Measurements from ENCODE around the gene PLCD4.

PLCD4 gene

GRCh38 chr2:218642121-218642656, 34.5 kb downstream of the PLCD4 start:
- H3K9me2 ChIP-seq (ENCODE audit: low read depth, low read length), result no peaks in the 10 kb centered on the region
- no peak overlapping the region for H3K9ac ChIP-seq (ENCODE audit: low read length)
- peaks cover 94% of the 10 kb centered on the region for H3K36me3 ChIP-seq (ENCODE audit: insufficient read depth, low read length)
- H3K27ac ChIP-seq (ENCODE audit: low read depth, low read length, poor library complexity, severe bottlenecking), result no peak overlapping the region
- H3K4me2 ChIP-seq (ENCODE audit: low read length), result no peak overlapping the region
- H4K20me1 ChIP-seq (ENCODE audit: insufficient read depth, low read length), result no peaks in the 10 kb centered on the region
- H3K27me3 ChIP-seq (ENCODE audit: insufficient read depth, low read length), result no peaks in the 10 kb centered on the region
- no peaks in the 10 kb centered on the region for H3K9me3 ChIP-seq (ENCODE audit: low read length)
- no peaks in the 10 kb centered on the region for H3F3A ChIP-seq (ENCODE audit: insufficient read depth, low read length)
- no peaks in the 10 kb centered on the region for H3K4me1 ChIP-seq (ENCODE audit: insufficient read depth, low read length, severe bottlenecking)
- no peaks in the 10 kb centered on the region for H3K79me2 ChIP-seq (ENCODE audit: insufficient read depth, low read length)
- H2AFZ ChIP-seq (ENCODE audit: low read length), result no peak overlapping the region
- no peak overlapping the region for H3K4me3 ChIP-seq (ENCODE audit: low read depth, low read length, poor library complexity, severe bottlenecking)
- TF ChIP-seq EZH2 (IDR thresholded peaks at IDR 0.05; ENCODE audit: borderline replicate concordance, low read length) (no peak), CTCF (IDR thresholded peaks at IDR 0.05; ENCODE audit: low read length) (no peak)

GRCh38 chr2:218642786-218643185, 35.1 kb downstream of the PLCD4 start:
- H2AFZ ChIP-seq (ENCODE audit: low read length), result no peak overlapping the region
- H3K9me2 ChIP-seq (ENCODE audit: low read depth, low read length), result no peaks in the 10 kb centered on the region
- no peaks in the 10 kb centered on the region for H3K4me1 ChIP-seq (ENCODE audit: insufficient read depth, low read length, severe bottlenecking)
- no peak for TF ChIP-seq CTCF (IDR thresholded peaks at IDR 0.05; ENCODE audit: low read length)
- TF ChIP-seq EZH2 (IDR thresholded peaks at IDR 0.05; ENCODE audit: borderline replicate concordance, low read length), result no peak
- H3K27ac ChIP-seq (ENCODE audit: low read depth, low read length, poor library complexity, severe bottlenecking), result no peak overlapping the region
- H3K79me2 ChIP-seq (ENCODE audit: insufficient read depth, low read length), result no peaks in the 10 kb centered on the region
- no peaks in the 10 kb centered on the region for H4K20me1 ChIP-seq (ENCODE audit: insufficient read depth, low read length)
- H3K9me3 ChIP-seq (ENCODE audit: low read length), result no peaks in the 10 kb centered on the region
- no peak overlapping the region for H3K9ac ChIP-seq (ENCODE audit: low read length)
- H3K36me3 ChIP-seq (ENCODE audit: insufficient read depth, low read length), result peaks cover 94% of the 10 kb centered on the region
- H3K27me3 ChIP-seq (ENCODE audit: insufficient read depth, low read length), result no peaks in the 10 kb centered on the region
- H3F3A ChIP-seq (ENCODE audit: insufficient read depth, low read length), result no peaks in the 10 kb centered on the region
- H3K4me2 ChIP-seq (ENCODE audit: low read length), result no peak overlapping the region
- no peak overlapping the region for H3K4me3 ChIP-seq (ENCODE audit: low read depth, low read length, poor library complexity, severe bottlenecking)

GRCh38 chr2:218643751-218644310, 36.1 kb downstream of the PLCD4 start:
- Histone ChIP-seq H3K27ac (ENCODE audit: low read depth, low read length, poor library complexity, severe bottlenecking) (no peak overlapping the region), H3K79me2 (ENCODE audit: insufficient read depth, low read length) (no peaks in the 10 kb centered on the region), H3K4me1 (ENCODE audit: insufficient read depth, low read length, severe bottlenecking) (no peaks in the 10 kb centered on the region), H3K9me2 (ENCODE audit: low read depth, low read length) (no peaks in the 10 kb centered on the region), H3K4me2 (ENCODE audit: low read length) (no peak overlapping the region), H3F3A (ENCODE audit: insufficient read depth, low read length) (no peaks in the 10 kb centered on the region), H3K27me3 (ENCODE audit: insufficient read depth, low read length) (no peaks in the 10 kb centered on the region), H3K9me3 (ENCODE audit: low read length) (no peaks in the 10 kb centered on the region), H3K36me3 (ENCODE audit: insufficient read depth, low read length) (peaks cover 94% of the 10 kb centered on the region), H3K9ac (ENCODE audit: low read length) (no peak overlapping the region), H4K20me1 (ENCODE audit: insufficient read depth, low read length) (no peaks in the 10 kb centered on the region), H2AFZ (ENCODE audit: low read length) (no peak overlapping the region), H3K4me3 (ENCODE audit: low read depth, low read length, poor library complexity, severe bottlenecking) (no peak overlapping the region)
- TF ChIP-seq EZH2 (IDR thresholded peaks at IDR 0.05; ENCODE audit: borderline replicate concordance, low read length) (no peak), CTCF (IDR thresholded peaks at IDR 0.05; ENCODE audit: low read length) (no peak)
